ENCODE results near the gene AMIGO3.

DNA sequence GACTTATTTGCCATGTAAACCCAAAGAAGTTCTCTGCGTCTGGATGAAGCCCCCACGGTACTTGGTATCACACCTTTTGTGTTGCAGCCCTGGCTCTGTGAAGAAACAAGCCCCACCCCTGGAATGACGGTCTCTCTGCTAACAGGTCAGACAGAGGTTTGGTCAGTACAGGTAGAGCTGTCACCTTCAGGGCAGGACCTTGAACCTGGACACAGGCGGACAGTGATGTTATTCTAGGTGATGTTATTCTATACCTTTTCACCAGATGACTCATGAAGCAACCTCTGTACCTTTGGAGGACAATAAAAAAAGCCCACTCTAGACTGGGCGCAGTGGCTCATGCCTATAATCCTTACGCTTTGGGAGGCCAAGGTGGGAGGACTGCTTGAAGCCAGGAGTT is 15.3 kb upstream of the AMIGO3 start:
- TF ChIP-seq, protein P1, sequence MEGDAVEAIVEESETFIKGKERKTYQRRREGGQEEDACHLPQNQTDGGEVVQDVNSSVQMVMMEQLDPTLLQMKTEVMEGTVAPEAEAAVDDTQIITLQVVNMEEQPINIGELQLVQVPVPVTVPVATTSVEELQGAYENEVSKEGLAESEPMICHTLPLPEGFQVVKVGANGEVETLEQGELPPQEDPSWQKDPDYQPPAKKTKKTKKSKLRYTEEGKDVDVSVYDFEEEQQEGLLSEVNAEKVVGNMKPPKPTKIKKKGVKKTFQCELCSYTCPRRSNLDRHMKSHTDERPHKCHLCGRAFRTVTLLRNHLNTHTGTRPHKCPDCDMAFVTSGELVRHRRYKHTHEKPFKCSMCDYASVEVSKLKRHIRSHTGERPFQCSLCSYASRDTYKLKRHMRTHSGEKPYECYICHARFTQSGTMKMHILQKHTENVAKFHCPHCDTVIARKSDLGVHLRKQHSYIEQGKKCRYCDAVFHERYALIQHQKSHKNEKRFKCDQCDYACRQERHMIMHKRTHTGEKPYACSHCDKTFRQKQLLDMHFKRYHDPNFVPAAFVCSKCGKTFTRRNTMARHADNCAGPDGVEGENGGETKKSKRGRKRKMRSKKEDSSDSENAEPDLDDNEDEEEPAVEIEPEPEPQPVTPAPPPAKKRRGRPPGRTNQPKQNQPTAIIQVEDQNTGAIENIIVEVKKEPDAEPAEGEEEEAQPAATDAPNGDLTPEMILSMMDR (IDR thresholded peaks at IDR 0.05; ENCODE audit: low read depth, low read length) = no peak
- no peak for TF ChIP-seq EZH2phosphoT487 (IDR thresholded peaks at IDR 0.05; ENCODE audit: low read depth)
